Fibroblast of skin of abdomen (primary cell): ENCODE results near the gene ZNF649.
A peak's percentile ranks its signal among the peaks of the same experiment; 100 is the strongest.

Source experiments
- DNase-seq: peaks from one replicate; pipeline ENCODE4 v3.0.0-alpha.2; 2013

The ZNF649 gene

DNA sequence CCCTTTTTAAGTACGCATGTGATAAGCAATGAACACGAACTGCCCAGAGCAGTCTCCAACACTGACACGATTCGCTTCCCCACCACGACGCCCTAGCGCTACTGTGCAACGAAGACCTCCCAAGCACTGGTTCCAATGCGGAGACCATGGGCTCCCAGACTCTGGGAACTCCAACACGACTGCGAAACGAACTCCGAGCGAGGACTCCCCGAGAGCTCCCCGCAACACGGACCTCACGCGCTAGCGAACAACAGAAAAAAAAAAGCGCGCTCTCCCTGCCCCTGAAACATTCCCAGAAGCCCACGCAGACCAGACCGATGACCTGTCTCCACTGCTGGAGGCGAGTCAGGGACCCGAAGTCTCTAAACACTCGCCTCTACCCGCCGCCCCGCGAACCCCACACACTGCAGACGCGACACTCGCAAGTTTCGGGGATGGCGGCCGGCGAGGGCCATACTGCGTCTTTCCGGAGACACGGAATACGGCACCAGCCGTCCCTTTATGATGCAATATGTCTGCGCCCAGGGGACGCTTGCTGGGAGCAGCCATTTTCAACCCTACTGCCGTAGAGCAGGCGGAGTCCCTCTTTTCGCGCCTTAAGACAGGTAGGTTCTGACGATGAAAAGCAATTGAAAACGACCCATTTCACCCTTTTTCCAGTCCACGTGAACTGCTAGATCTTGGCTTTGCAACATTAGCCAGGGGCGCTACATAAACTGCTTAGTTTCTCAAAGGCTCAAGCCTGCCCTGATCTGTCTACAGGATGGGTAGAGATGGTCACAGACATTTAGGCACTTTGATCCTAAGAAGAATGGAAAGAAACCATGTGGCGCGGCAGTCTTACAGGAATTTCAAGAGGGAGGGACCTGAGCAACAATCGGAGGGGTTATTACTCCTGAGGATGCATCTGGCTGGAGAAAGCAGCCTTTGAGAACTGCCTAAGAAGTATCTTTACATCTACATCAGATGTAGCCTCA, 17.0 kb downstream of the ZNF649 start, which contains the start of gene ZNF577:
ZNF577 (minus strand) TSS at position 430 of the 977 bp plus-strand sequence. CDS start 7,569 bp downstream, outside the sequence.
- peak; percentile 95 for DNase-seq

DNA sequence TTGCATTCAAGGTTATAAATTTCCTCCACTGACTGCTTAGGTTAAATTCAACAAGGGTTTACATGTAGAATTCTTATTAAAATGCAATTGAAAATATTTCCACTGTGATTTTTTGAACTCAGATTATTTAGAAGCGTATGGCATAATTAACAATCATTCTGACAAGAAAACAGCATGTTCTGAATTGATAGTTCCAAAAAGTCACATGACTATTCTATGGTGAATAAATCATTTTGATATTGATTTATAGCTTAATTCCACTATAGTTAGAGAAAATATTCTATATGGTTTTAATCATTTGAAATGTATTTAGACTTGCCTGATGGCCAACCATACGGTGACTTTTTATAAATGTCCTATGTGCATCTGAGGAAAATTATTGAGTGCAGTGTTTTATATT, 20.1 kb downstream of the ZNF649 start:
- no peak for DNase-seq

DNA sequence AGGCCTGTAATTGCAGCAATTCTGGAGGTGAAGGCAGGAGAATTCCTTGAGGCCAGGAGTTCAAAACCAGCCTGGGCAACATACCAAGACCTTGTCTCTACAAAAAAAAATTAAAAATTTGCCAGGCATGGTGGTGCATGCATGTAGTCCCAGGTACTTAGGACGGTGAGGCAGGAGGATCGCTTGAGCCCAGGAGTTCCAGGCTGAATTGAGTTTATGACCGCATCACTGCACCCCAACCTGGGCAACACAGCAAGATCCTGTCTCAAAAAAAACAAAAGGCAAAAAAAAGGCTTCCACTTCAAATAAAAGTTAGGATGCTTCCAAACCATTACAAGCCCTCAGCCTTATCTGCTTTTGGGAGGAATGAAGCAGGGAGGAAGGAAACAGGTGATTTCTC, 22.3 kb downstream of the ZNF649 start:
- no peak for DNase-seq

DNA sequence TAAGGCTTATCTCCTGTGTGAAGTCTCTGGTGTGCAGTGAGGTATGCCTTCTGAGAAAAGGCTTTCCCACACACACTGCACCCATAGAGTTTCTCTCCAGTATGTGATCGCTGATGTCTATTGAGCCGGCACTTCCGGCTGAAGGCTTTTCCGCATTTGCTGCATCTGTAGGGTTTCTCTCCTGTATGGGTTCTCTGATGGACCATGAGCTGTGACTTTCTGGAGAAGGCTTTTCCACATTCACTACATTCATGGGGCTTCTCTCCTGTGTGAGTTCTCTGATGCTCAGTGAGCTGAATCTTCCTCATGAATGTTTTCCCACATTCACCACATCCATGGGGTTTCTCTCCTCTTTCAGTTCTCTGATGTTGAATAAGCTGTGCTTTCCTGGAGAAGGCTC, 31.7 kb downstream of the ZNF649 start:
- no peak for DNase-seq

DNA sequence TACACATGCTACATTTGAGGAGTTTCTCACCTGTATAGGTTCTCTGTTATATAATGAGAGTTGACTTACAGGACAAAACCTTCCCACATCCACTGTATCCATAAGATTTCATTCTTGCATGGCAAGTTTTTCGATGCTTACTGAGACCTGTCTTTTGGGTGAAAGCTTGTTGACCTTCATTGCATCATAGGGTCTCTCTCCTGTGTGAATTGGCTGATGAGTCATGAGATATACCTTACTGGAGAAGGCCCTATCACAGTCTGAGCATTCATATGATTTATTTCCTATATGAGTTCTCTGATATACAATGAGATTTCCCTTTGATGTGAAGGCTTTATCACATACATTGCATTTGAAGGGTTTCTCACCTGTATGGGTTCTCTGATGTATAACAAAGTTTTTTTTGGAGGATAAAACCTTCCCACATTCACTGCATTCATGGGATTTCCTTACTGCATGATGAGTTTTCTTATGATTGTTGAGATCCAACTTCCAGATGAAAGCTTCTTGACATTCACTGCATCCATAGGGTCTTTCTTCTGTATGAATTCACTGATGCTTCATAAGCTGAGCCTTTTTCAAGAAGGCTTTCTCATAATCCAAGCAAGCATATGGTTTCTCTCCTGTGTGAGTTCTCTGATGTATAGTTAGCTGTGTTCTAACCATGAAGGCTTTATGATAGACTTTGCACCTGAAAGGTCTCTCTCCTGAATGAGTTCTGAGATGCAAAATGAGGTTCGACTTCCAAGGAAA, 42.8 kb downstream of the ZNF649 start:
- no peak for DNase-seq
